ENCODE measurements around the gene MS4A7.
"Not testable (repeated sequence)": the region's sequence is repeated elsewhere in the genome, so short reads cannot be mapped to it uniquely, and the experiment has no call there.

MS4A7 gene, protein sequence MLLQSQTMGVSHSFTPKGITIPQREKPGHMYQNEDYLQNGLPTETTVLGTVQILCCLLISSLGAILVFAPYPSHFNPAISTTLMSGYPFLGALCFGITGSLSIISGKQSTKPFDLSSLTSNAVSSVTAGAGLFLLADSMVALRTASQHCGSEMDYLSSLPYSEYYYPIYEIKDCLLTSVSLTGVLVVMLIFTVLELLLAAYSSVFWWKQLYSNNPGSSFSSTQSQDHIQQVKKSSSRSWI

DNA sequence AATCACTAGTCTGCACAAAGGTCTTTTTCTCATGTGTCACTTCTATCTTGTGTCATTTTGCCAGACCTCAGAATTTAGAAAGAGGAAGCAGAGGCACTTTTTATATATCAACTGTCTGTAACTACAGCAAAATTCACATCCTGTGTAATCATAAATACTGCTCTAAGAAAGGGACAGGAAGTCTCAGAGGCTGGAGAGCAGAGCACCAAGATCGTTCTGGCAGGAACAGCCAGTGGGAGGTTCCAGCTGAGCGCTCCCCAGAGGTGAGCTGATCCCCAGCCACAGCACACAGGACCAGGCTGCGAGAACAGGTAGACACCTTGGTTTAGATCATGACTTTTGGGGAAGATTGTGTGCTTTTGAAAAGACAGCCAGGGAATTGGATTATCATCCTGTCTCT lies at the start of gene MS4A7:
TSS of gene MS4A7 (plus strand) at position 179 of the 400 bp plus-strand sequence. CDS start 4,610 bp downstream, outside the sequence.
- DNase-seq = peak; percentile 79

GRCh38 chr11:60332846-60333245 lies 45.5 kb upstream of the MS4A7 start:
- no peak for DNase-seq

GRCh38 chr11:60334005-60334620 lies 44.2 kb upstream of the MS4A7 start:
- DNase-seq = peak; percentile 58

- no peak for DNase-seq
Observed at GRCh38 chr11:60336767-60337391, 41.5 kb upstream of the MS4A7 start.

DNA sequence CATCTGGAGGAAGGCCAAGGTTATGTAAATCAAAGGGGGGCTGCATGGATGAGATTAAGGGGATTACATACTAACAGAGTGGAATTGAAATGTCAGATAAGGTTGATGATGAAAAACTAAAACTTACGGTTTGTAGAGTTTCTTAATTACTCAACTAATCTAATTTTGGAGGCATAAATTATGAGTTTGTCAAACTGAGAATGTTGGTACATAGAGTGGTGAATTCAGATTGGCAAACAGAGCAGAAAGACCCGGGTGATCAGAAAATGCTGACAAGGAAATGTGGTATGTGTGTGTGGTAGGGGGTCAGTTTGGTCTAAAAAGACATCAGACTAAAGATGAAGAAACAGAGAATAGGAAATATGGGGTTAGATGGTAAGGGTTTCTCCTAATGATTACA lies 40.3 kb upstream of the MS4A7 start:
- DNase-seq = no peak

GRCh38 chr11:60339356-60339755 lies 39.0 kb upstream of the MS4A7 start:
- DNase-seq = no peak

GRCh38 chr11:60343094-60343704 lies 35.1 kb upstream of the MS4A7 start:
- DNase-seq = no peak

DNA sequence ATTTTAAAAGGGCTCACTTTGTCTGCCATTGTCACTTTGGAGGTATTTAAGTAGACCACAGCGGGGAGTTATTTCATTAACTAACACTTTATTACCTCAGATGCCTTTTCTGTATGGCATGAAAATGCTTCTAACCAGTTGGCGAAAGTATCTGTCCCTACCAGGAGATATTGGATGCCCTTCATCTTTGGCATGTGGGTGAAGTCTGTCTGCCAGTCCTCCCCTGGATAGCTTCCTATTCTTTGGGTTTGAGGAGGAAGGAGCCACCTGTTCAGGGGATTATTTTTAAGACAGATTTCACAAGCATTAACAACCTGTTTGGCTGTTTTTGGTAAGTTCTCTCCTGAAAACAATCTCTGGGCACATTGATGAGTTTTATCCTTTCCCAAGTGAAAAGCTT lies 34.2 kb upstream of the MS4A7 start:
- DNase-seq = no peak

DNA sequence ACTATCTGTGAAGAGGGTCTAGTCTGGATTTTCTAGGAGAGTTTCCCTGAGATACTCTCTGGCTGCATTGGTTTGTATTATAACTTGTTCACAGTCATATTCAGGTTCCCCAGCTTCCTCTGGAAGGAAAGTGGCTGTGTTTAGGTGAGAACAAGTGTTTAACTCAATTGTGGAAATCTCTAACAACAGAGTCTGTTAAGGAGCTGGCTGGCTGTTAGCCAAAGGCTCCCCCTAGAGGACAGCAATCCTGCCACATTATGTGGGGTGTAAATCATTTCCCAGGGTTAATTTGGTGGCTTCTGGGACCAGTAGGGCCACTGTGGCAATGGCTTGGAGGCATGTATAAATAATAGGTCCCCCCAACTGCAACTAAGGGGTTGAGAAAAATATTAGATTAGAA lies 32.8 kb upstream of the MS4A7 start:
- DNase-seq = peak; percentile 29

- DNase-seq = no peak
Observed at GRCh38 chr11:60347084-60347797, 31.1 kb upstream of the MS4A7 start.

DNA sequence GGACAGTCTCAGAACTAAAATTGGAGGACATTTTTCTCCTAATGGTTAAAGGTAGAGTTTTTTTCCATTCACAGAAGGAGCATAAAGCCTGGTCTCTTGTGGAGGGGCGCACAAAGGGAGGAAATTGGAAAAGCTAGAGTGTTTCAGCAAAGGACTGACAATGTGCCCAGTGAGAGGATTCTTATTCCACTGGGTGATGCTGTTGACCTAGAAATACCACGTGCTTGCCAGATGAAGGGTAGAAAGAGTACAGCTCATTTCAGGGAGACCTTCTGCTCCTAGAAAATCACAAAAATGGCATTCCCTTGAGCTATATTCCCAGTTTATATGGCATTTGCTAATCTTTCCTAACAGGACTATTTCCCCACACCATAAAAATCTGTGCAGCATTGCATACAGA lies 30.2 kb upstream of the MS4A7 start:
- no peak for DNase-seq

DNA sequence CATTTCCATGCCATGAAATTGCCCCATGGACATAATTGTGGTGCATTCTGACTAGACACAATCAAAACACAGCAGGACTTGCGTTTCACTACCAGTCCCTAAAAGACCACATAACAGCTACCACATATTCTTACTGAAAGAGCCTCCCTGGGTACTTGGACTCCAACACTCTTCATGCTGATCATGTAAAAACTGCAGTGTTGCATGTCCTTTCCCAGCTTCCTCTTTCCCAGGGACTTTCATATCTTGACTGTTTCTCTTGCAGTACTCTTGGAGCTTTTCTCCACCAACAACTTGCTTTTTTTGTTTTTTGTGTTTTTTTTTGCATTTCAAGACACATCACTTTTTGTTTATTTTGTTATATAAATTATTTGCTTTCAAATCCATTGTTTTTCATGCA lies 28.3 kb upstream of the MS4A7 start:
- DNase-seq = peak; percentile 14

DNA sequence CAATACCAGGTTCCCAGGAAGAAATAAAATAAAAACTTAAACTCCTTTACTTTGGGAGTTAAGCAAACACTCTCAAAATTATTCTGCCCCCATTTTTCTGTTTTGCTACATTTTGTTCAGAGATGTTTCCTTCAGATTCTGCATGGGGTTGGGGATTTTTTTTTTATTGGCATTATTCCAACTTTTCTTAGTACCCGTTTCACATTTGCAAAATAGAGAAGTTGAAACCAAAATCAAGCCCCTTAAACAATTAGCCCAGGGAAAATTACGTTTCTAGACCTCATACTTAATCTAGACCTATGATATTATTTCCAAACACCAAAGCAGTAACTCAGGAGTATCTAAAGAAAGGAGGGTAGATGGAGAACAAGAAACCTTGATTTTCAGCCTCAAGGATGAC lies 20.6 kb upstream of the MS4A7 start:
- no peak for DNase-seq

- no peak for DNase-seq
Observed at GRCh38 chr11:60360621-60361020, 17.7 kb upstream of the MS4A7 start.

DNA sequence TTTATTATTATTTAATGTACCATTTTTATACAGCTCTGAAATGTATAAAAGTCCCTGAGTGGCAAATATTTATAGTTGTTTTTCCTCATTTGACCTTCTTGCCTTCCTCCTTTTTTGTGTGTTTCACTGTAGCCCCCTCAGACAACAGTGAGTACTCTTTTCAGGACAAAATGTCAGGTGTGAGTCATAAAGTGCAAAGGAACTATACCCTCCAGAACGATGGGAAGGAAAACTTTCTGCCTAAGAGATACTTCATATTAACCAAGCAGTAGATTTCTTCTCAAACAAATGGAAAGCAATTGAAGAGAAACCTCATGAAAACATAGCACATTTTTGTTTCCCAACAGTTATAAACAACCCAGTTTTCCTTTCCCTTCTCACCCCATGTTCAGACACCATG lies 16.1 kb upstream of the MS4A7 start:
- no peak for DNase-seq

DNA sequence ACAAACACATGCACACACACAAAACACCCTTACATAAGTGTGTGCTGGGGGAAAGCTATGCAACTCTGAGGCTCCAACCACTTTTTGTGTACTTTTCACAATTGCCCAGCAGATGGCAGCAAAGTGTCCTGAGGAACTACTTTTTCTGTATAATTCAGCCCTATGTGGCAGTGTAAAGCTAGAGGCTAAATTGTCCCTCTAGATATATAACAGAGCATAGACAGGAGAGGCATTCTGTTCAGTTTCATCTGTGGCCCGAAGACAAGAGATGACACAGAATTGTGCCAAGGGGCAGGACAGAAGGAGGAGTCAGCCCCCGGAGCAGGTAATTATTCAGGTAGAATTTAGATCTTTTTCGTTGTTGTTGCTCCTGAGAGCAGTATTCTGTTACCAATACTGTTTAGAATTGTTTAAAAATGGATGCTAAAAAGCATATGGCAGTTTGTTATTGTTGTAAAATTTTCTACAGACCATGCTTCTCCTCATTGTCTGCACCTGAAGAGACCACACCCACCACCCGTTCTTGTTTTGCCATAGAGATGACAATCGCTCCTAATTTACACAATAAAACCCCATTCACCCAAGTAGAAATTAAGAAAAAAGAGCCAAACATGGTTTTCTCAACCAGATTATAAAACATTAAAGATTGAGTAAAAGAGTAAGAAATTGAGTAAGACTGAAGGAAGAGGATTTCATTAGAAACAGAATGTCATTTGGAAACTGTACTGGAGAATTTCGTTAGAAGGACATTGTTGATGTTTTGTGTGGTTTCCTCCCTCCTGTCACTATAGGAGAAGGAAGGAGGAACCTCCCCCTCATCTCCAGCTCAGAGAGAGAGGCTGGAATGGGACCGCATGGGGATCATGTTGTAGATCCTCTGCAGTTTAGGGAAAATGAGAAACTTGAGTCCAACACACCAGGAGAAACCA lies 14.5 kb upstream of the MS4A7 start:
- DNase-seq = peak; percentile 74

DNA sequence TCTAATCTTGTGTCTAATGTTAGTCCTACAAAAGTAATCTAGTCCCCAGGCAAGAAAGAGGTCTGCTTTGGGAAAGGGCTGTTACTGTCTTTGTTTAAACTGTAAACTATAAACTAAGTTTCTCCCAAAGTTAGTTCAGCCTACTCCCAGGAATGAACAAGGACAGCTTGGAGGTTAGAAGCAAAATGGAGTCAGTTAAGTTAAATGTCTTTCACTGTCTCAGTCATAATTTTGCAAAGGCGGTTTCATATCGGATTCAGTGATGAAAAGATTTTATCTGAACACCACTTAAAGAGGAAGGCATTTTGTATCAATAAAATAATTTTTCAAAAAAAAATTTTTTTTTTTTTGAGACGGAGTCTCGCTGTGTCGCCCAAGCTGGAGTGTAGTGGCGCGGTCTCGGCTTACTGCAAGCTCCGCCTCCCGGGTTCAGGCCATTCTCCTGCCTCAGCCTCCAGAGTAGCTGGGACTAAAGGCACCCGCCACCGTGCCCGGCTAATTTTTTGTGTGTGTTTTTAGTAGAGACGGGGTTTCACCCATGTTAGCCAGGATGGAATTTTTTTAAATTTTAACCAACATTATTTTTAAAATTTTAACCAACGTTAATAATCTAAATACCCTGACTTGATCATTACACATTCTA lies 11.9 kb upstream of the MS4A7 start:
- not testable (repeated sequence) for DNase-seq

DNA sequence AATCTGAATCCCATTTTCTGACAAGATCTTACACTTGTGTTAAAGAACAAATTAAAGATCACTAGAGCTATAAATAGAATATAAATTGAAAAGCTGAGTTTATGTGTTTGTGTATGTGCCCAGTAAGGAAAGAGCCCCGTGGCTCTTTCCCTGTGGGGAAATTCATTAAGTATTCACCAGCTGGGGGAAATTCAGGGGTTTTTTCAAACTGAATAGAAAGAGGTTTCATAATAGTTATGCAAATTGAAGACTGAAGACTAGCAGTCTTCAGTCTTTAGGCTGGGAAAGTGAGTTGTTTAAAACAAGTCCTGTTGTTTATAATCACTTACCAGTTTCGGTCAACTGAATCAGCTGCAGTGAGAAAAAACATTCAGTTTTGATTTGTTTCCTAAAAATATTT lies 11.3 kb upstream of the MS4A7 start:
- no peak for DNase-seq

GRCh38 chr11:60367896-60368295 lies 10.4 kb upstream of the MS4A7 start:
- DNase-seq = no peak

GRCh38 chr11:60370252-60370810 lies 8.0 kb upstream of the MS4A7 start:
- DNase-seq = no peak

DNA sequence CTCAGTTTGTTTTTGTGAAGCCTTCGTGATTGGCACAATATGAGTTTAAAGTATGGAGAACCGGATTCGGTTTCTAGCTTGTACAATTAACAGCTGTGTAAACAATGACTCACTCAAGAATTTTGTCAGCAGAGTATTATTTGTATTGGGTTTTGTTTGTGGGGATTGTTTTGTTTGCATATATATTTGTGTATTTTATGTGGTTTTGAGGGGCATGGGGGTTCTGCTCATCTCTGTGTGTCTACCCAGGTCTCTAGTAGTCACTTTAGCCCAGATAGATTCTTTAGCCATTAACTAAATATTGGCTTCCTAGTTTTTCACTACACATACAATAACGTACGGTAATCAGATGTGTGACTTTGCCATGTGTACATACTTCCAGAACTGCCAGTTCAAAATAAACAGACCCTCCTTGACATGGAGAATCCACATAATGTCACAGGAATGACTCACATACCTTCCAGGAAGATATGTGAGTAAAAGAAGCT lies 7.5 kb upstream of the MS4A7 start:
- no peak for DNase-seq
